Thymus (tissue), 14 donors: Measurements from ENCODE around the gene CNN1. TPM values are rescaled to one million over a fixed set of nuclear protein-coding genes. Genes with fewer than 3 reads are reported as not detected.
A peak's percentile ranks its signal among the peaks of the same experiment; 100 is the strongest.

Source experiments
- DNase-seq, 9 donors: peaks; one replicate each; pipeline ENCODE4 v3.0.0-alpha.2; 2013; ENCODE audit warnings: low spot score in 9 of 9, low read depth in 6 of 9, missing footprints in 1 of 9
- H3K27ac ChIP-seq, 2 donors: one replicate each; pipeline ENCODE4 v1.5.1; 2013; ENCODE audit warnings: control low read depth in 1 of 2, low read depth in 1 of 2, low read length in 1 of 2, mild to moderate bottlenecking in 1 of 2, moderate library complexity in 1 of 2
- H3K27me3 ChIP-seq, 2 donors: one replicate each; pipeline ENCODE4 v1.5.1; 2013; ENCODE audit warnings: low read length in 1 of 2; ENCODE audit not compliant: control insufficient read depth in 2 of 2, insufficient read depth in 1 of 2
- H3K36me3 ChIP-seq, 2 donors: one replicate each; pipeline ENCODE4 v1.5.1; 2013; ENCODE audit warnings: low read length in 1 of 2, mild to moderate bottlenecking in 1 of 2, moderate library complexity in 1 of 2; ENCODE audit not compliant: control insufficient read depth in 2 of 2, insufficient read depth in 2 of 2
- H3K4me1 ChIP-seq, 2 donors: one replicate each; pipeline ENCODE4 v1.5.1; 2013; ENCODE audit warnings: low read length in 2 of 2; ENCODE audit not compliant: control insufficient read depth in 2 of 2, insufficient read depth in 2 of 2
- H3K4me3 ChIP-seq, 2 donors: one replicate each; pipeline ENCODE4 v1.5.1; 2013; ENCODE audit warnings: low read length in 2 of 2, control low read depth in 1 of 2, mild to moderate bottlenecking in 1 of 2
- H3K9me3 ChIP-seq, 2 donors: one replicate each; pipeline ENCODE4 v1.5.1; 2013; ENCODE audit warnings: low read length in 1 of 2, mild to moderate bottlenecking in 1 of 2; ENCODE audit not compliant: control insufficient read depth in 2 of 2, insufficient read depth in 1 of 2
- WGBS: extraction: QIAGEN DNeasy Blood & Tissue Kit; methylation state at CpG from one replicate; pipeline ENCODE4 v1.1.7; 2013; 5-methylcytosine and 5-hydroxymethylcytosine counted together
- long read RNA-seq, 10 donors: transcript quantifications; one replicate each; lab custom pipeline, GENCODE V29; 2026
- polyA plus RNA-seq: library from polyadenylated mRNA; stranded (reverse); fragments of 200-250 nt; gene quantifications from one replicate; pipeline ENCODE4 v1.2.3, GENCODE V29; 2013
- total RNA-seq: library from RNA; stranded (reverse); fragments of 120-200 nt; gene quantifications from one replicate; pipeline ENCODE4 v1.2.4, GENCODE V29; 2013
- donor health status: healthy.

Gene CNN1
- total RNA-seq (0.47 TPM), polyA plus RNA-seq (51.8 TPM)
- long read RNA-seq, donor 1, result 0 reads
- long read RNA-seq, donor 2, result 0 reads
- long read RNA-seq, donor 3, result 0 reads
- long read RNA-seq, donor 4, result 0 reads
- long read RNA-seq, donor 5, result 0 reads
- long read RNA-seq, donor 6, result 0 reads
- long read RNA-seq, donor 7, result 0 reads
- long read RNA-seq, donor 8, result 0 reads
- long read RNA-seq, donor 9, result 0 reads
- long read RNA-seq, donor 10, partial matches to known transcripts, result 0 of 1 reads
- long read RNA-seq, donor 10, other reads (novel, unspliced or antisense), result 0 of 1 reads

- no peak for DNase-seq
- H3K9me3 ChIP-seq, result peaks cover 0 to 3% of the 10 kb centered on the region in 2 donors
- no peaks in the 10 kb centered on the region for H3K36me3 ChIP-seq
- no peak within 1 kb of the TSS for H3K27ac ChIP-seq
- peaks cover 0 to 10% of the 10 kb centered on the region in 2 donors for H3K4me1 ChIP-seq
- WGBS, result 31% methylated on average over 21 of the region's 21 CpGs
- H3K27me3 ChIP-seq, result peaks cover 20 to 68% of the 10 kb centered on the region in 2 donors
- H3K4me3 ChIP-seq, result no peak within 1 kb of the TSS
These were observed at the start of gene CNN1 for GRCh38 chr19:11538232-11539036. CNN1 (plus strand) TSS chr19:11538851; CDS start chr19:11538928, 77 bp downstream.

DNA sequence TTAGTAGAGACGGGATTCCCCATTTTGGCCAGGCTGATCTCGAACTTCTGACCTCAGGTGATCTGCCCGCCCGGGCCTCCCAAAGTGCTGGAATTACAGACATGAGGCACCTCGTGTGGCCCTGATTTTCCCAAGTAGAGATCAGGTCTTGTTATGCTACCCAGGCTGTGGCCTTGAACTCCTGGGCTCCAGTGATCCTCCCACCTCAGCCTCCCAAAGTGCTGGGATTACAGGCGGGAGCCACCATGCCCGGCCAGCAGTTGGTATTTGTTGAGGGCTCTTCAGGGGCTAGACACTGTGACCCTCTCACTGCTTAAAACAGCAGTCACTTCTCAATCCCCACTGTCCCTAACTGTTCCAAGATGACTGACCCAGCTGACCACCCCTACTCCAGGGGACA is 49.3 kb upstream of the CNN1 start:
- no peaks in the 10 kb centered on the region for H3K27me3 ChIP-seq
- H3K9me3 ChIP-seq, result no peaks in the 10 kb centered on the region
- 98% methylated on average over 7 of the region's 7 CpGs for WGBS
- H3K27ac ChIP-seq, result no peak overlapping the region
- DNase-seq, result no peak
- H3K4me1 ChIP-seq, result no peaks in the 10 kb centered on the region
- H3K4me3 ChIP-seq, result no peak overlapping the region
- H3K36me3 ChIP-seq, result peaks cover 17 to 42% of the 10 kb centered on the region in 2 donors

- no peak for DNase-seq
- Histone ChIP-seq H3K27me3 (no peaks in the 10 kb centered on the region), H3K27ac (no peak overlapping the region), H3K4me3 (no peak overlapping the region), H3K9me3 (no peaks in the 10 kb centered on the region), H3K4me1 (no peaks in the 10 kb centered on the region), H3K36me3 (peaks cover 26 to 52% of the 10 kb centered on the region in 2 donors)
- 99% methylated on average over 27 of the region's 27 CpGs for WGBS
These were observed 43.9 kb upstream of the CNN1 start for GRCh38 chr19:11494634-11495285.

DNA sequence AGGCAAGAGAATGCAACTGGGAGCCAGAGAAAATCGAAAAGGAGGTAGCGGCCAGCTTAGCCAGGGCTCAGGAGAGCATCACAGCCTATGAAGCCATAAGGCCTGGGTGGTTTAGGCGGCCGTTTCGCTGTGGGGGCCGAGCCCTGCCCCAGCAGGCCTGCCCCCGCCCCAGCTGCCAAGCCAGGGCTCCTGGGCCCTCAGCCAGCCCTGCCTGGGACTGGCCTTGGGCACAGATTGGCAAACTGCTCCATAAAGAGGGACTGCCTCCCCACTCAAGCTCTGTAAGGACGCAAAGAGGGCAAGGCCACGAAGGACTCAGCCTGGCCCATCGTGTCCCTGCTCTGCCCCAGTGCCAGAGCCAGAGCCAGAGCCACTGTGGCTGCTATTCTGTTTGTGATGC is 43.2 kb upstream of the CNN1 start:
- Histone ChIP-seq H3K36me3 (peaks cover 23 to 48% of the 10 kb centered on the region in 2 donors), H3K4me3 (no peak overlapping the region), H3K4me1 (no peaks in the 10 kb centered on the region), H3K27ac (no peak overlapping the region), H3K27me3 (no peaks in the 10 kb centered on the region), H3K9me3 (no peaks in the 10 kb centered on the region)
- no peak for DNase-seq
- 97% methylated on average over 10 of the region's 10 CpGs for WGBS

DNA sequence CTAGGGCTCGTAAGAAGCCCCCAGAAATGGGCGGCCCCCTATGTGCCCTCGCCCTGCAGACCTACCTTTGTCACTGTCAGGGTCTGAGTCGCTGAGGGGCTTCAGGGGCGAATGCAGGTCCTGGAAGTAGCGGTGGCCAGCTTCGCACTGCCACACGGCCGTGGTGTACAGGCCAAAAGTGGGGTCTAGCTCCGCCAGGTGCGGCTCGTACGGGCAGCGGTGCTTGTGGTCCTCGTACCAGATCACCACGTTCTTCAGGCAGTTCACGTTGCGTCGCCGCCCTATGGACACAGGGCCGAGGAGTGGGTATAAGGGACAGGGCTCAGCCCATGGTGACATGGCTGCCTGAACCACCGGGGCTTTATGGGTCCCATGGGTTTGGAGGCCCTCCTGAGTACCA is 42.8 kb upstream of the CNN1 start:
- peaks cover 20 to 47% of the 10 kb centered on the region in 2 donors for H3K36me3 ChIP-seq
- H3K27me3 ChIP-seq, result no peaks in the 10 kb centered on the region
- H3K27ac ChIP-seq, result no peak overlapping the region
- 98% methylated on average over 22 of the region's 22 CpGs for WGBS
- H3K4me3 ChIP-seq, result no peak overlapping the region
- H3K4me1 ChIP-seq, result no peaks in the 10 kb centered on the region
- no peak for DNase-seq
- H3K9me3 ChIP-seq, result no peaks in the 10 kb centered on the region

DNA sequence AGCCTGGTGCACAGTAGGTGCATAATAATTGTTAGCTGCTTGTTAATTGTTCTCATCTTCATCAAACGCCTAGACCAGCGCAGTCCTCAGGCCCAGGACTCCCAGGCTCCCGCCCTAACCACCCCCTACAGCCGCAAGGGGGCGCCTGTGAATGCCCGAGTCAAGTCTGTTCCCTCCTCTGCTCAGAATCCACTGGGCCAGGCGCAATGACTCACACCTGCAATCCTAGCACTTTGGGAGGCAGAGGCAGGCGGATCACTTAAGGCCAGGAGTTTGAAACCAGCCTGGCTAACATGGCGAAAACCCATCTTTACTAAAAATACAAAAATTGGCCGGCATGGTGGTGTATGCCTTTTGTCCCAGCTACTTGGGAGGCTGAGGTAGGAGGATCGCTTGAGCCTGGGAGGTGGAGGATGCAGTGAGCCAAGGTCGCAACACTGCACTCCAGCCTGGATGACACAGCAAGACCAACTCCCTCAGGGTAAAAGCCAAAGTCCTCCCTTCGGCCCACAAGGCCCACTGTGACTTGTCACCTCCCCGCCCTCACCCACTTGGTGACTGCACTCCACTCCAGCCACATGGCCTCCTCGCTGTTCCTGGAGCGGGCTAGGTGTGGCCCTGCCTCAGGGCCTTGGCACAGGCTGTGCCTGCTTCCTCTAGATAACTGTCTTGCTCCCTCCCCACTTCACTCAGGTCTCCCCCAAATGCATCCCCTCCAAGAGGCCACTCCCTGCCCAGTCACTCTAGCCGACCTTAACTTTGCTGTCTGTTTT is 42.1 kb upstream of the CNN1 start:
- H3K36me3 ChIP-seq, result peaks cover 20 to 42% of the 10 kb centered on the region in 2 donors
- H3K27ac ChIP-seq, result peak overlapping the region in 1 of 2 donors; percentile 47
- peak in 4 of 9 donors; percentile 32 to 58 (median 46) for DNase-seq
- H3K4me1 ChIP-seq, result no peaks in the 10 kb centered on the region
- no peaks in the 10 kb centered on the region for H3K27me3 ChIP-seq
- H3K9me3 ChIP-seq, result no peaks in the 10 kb centered on the region
- 85% methylated on average over 17 of the region's 17 CpGs for WGBS
- H3K4me3 ChIP-seq, result no peak overlapping the region

- WGBS, result 91% methylated on average over 6 of the region's 6 CpGs
- DNase-seq, result no peak
- Histone ChIP-seq H3K4me1 (peaks cover 0 to under 1% of the 10 kb centered on the region in 2 donors), H3K4me3 (no peak overlapping the region), H3K9me3 (no peaks in the 10 kb centered on the region), H3K36me3 (peaks cover 15 to 35% of the 10 kb centered on the region in 2 donors), H3K27me3 (no peaks in the 10 kb centered on the region), H3K27ac (no peak overlapping the region)
These were observed 39.4 kb upstream of the CNN1 start for GRCh38 chr19:11499220-11499726.

DNA sequence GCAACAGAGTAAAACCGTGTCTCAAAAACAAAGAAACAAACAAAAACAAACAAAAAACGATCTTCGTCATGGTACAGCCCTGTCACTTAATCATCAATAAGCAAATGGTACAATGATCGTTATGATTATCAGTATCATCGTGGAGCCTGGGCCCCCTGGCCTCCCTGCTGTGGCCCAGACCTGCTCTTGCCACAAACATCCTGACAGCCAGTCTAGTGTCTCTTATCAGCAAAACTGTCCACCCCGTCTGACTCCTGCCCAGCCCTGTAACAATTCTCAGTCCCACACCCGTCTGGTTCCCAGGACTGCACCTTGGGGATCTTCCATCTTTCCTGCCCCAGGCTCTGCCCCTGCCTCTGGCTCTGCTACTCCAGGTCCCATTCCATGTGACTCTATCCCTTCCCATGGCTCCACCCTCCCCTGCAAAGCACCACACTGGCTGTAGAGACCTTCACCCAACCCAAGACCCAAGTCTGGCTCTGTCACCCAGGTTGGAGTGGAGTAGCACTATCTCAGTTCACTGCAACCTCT is 38.7 kb upstream of the CNN1 start:
- 97% methylated on average over 7 of the region's 7 CpGs for WGBS
- Histone ChIP-seq H3K36me3 (peaks cover 14 to 28% of the 10 kb centered on the region in 2 donors), H3K27ac (no peak overlapping the region), H3K4me1 (peaks cover 0 to 7% of the 10 kb centered on the region in 2 donors), H3K4me3 (no peak overlapping the region), H3K9me3 (no peaks in the 10 kb centered on the region), H3K27me3 (no peaks in the 10 kb centered on the region)
- DNase-seq, result no peak
